Heart right ventricle (tissue), 16 donors: Measurements from ENCODE around the gene CPSF7. TPM values are rescaled to one million over a fixed set of nuclear protein-coding genes. Genes with fewer than 3 reads are reported as not detected.

Source experiments
- ATAC-seq, 8 donors: fragments of 200-7000 bp; cut with Tn5 transposase; one replicate each; pipeline ENCODE4 v1.9.1; 2020; ENCODE audit warnings: mild to moderate bottlenecking in 8 of 8, moderate library complexity in 8 of 8, moderate number of reproducible peaks in 1 of 8
- DNase-seq, 2 donors: peaks; one replicate each; pipeline ENCODE4 v3.0.0-alpha.2; 2020
- H3K27ac ChIP-seq, 10 donors: fragments of 200-600 bp; sonication (generic) in 2 of 10; one replicate each; pipeline versions ENCODE4 v1.5.0 to v1.8.0; 2020 to 2022; ENCODE audit warnings: mild to moderate bottlenecking in 3 of 10
- H3K27me3 ChIP-seq, 7 donors: fragments of 200-600 bp; one replicate each; pipeline ENCODE4 v1.8.0; 2021 to 2022; ENCODE audit warnings: mild to moderate bottlenecking in 2 of 7
- H3K36me3 ChIP-seq, 9 donors: fragments of 200-600 bp; sonication (generic) in 1 of 9; one replicate each; pipeline versions ENCODE4 v1.5.0 to v1.8.0; 2020 to 2022; ENCODE audit warnings: mild to moderate bottlenecking in 2 of 9
- H3K4me1 ChIP-seq, 9 donors: fragments of 200-600 bp; sonication (generic) in 1 of 9; one replicate each; pipeline versions ENCODE4 v1.5.0 to v1.8.0; 2020 to 2022; ENCODE audit warnings: mild to moderate bottlenecking in 4 of 9
- H3K4me3 ChIP-seq, 10 donors: fragments of 200-600 bp; sonication (generic) in 2 of 10; one replicate each; pipeline versions ENCODE4 v1.5.0 to v1.8.0; 2020 to 2022; ENCODE audit warnings: mild to moderate bottlenecking in 7 of 10, moderate library complexity in 2 of 10
- H3K9me3 ChIP-seq, 11 donors: fragments of 200-600 bp in 10 of 11; sonication (generic) in 2 of 11; one replicate each; pipeline versions ENCODE4 v1.5.0 to v1.8.0; 2013 to 2022; ENCODE audit warnings: mild to moderate bottlenecking in 2 of 11, control low read depth in 1 of 11, moderate library complexity in 1 of 11
- WGBS, 2 donors: extraction: QIAGEN DNeasy Blood & Tissue Kit; methylation state at CpG; one replicate each; pipeline ENCODE4 v1.1.7; 2013; ENCODE audit warnings: inconsistent platforms in 1 of 2; 5-methylcytosine and 5-hydroxymethylcytosine counted together
- intact Hi-C, 10 donors: fragments of 100-400 bp; cut with DNase I; formaldehyde crosslinking; loops; one replicate each; pipeline versions ENCODE4 v1.11.1 to v1.14.2; 2022
- polyA plus RNA-seq, 2 donors: library from polyadenylated mRNA; stranded (reverse); fragments of 200-250 nt; gene quantifications; one replicate each; pipeline ENCODE4 v1.2.3, GENCODE V29; 2013
- total RNA-seq, 10 donors: library from RNA; stranded (reverse); fragmentation: NEBNext Ultra II Directional in 3 of 10; extraction: Animal tissue kit (Norgen Biotek cat#: 25700) in 3 of 10; gene quantifications; one replicate each; pipeline versions ENCODE4 v1.2.1 to v1.2.4, GENCODE V29; 2021 to 2023
- TF ChIP-seq, protein P1 (sequence below), 9 donors: fragments of 200-600 bp; sonication (generic) in 2 of 9; IDR thresholded peaks; one replicate each; pipeline versions ENCODE4 v1.5.0 to v1.8.0; 2021 to 2022; ENCODE audit warnings: antibody characterized with exemption in 9 of 9, mild to moderate bottlenecking in 5 of 9, moderate library complexity in 1 of 9
- donor health status: Arrhythmogenic right ventricular cardiomyopathy.
- donor health status: ischemic (EF 13 %, LVEDD 7.1; RV severe dilation, severe dysfunction).
- donor health status: healthy with polysubstance abuse.
- donor health status: DM: no; HTN: yes; CAD: no.
- donor health status: DM: no; HTN: no; CAD: no.
- donor health status: ischemic (EF 25% LVEDD 6.9; RV normal size, moderate dysfunction).
- donor health status: ischemic (EF 25% LVEDD 5.7; RV mildly dilated, moderate dysfunction).
- donor health status: healthy.
- donor health status: DM: yes; HTN: yes; CAD: no.
- donor health status: Ischemic cardiomyopathy.
- donor health status: ischemic (EF 35%, LVEDD 5.7; RV mildly dilated, moderate dysfunction).
- donor health status: nonischemic (EF 11% LVEDD 7.7; RV severe dilation, severe dysfunction).
- donor health status: DM: yes; HTN: yes; CAD: no.
- donor health status: PGD.
- donor health status: ischemic (EF 29% LVEDD 5.4; RV normal size, mild dysfunction).
- donor health status: nonischemic (EF 23%, LVEDD 6.1; RV moderate dilation, normal function).

The CPSF7 gene
- total and polyA plus RNA-seq, 12 donors, result 22.3 to 51.8 (median 43.3) TPM

- Histone ChIP-seq H3K27ac (peak overlapping the region in 3 of 10 donors; percentile 17 to 76 (median 29)), H3K27me3 (no peaks in the 10 kb centered on the region), H3K4me1 (peaks cover 0 to 26% (median 16%) of the 10 kb centered on the region in 9 donors), H3K4me3 (no peak overlapping the region), H3K36me3 (peaks cover 5 to 100% (median 92%) of the 10 kb centered on the region in 9 donors), H3K9me3 (no peaks in the 10 kb centered on the region)
- 64 to 69% methylated on average over 3 of the region's 3 CpGs for WGBS, 2 donors
- intact Hi-C loops, result no loop called here
- ATAC-seq, result no peak
- DNase-seq, result no peak
- TF ChIP-seq, protein P1, sequence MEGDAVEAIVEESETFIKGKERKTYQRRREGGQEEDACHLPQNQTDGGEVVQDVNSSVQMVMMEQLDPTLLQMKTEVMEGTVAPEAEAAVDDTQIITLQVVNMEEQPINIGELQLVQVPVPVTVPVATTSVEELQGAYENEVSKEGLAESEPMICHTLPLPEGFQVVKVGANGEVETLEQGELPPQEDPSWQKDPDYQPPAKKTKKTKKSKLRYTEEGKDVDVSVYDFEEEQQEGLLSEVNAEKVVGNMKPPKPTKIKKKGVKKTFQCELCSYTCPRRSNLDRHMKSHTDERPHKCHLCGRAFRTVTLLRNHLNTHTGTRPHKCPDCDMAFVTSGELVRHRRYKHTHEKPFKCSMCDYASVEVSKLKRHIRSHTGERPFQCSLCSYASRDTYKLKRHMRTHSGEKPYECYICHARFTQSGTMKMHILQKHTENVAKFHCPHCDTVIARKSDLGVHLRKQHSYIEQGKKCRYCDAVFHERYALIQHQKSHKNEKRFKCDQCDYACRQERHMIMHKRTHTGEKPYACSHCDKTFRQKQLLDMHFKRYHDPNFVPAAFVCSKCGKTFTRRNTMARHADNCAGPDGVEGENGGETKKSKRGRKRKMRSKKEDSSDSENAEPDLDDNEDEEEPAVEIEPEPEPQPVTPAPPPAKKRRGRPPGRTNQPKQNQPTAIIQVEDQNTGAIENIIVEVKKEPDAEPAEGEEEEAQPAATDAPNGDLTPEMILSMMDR (IDR thresholded peaks at IDR 0.05), result no peak
Observed at GRCh38 chr11:61416941-61417340, 12.8 kb downstream of the CPSF7 start.

DNA sequence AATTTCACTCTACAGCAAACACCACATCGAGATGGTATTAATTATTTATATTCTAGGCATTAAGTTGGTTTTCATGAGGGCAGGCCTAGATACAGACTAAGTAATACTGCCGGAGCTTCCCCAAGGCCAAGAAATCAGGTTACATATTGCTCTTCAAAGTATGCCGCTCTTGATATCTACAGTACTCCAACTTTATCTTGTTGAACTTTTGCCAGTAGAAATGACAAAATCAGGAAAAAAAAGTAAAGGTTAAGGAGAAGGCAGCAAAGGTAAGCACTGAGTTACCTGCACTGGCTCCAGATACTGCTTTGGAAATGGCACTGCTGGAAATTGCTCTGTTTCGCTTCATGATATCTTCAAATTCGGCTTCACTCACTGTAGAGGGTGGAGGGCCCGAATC lies 14.4 kb downstream of the CPSF7 start:
- Histone ChIP-seq H3K4me1 (peaks cover 0 to 26% (median 16%) of the 10 kb centered on the region in 9 donors), H3K27me3 (no peaks in the 10 kb centered on the region), H3K9me3 (no peaks in the 10 kb centered on the region), H3K27ac (no peak overlapping the region), H3K4me3 (no peak overlapping the region), H3K36me3 (peaks cover 5 to 100% (median 99%) of the 10 kb centered on the region in 9 donors)
- WGBS, 2 donors, result 90 to 92% methylated on average over 6 of the region's 6 CpGs
- ATAC-seq, result no peak
- TF ChIP-seq, protein P1 (IDR thresholded peaks at IDR 0.05), result no peak
- intact Hi-C loops, result no loop called here
- no peak for DNase-seq

DNA sequence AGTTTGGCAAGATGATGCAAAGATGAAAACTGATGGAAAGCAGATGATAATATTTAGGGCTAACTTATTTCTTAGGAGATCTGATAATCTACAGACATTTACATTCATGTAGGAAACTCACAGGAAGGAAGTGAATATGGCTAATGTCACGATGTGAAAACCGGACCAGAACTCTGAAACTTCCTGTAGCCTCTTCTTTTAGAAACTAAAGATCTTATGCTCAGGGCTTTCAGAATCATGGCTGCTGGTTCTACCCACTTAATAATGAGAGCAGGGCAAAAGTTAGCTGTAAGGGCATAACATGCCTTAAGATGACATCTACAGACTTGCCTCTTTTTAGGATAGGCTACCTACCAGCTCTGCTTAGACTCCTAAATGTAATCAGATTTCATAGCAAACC lies 15.2 kb downstream of the CPSF7 start:
- peaks cover 0 to 26% (median 16%) of the 10 kb centered on the region in 9 donors for H3K4me1 ChIP-seq
- no peak overlapping the region for H3K4me3 ChIP-seq
- peaks cover 5 to 100% (median 99%) of the 10 kb centered on the region in 9 donors for H3K36me3 ChIP-seq
- ATAC-seq (no peak), DNase-seq (no peak)
- TF ChIP-seq, protein P1 (IDR thresholded peaks at IDR 0.05), result no peak
- no peaks in the 10 kb centered on the region for H3K9me3 ChIP-seq
- WGBS, 2 donors, result 62 to 83% methylated on average over 2 of the region's 2 CpGs
- no peaks in the 10 kb centered on the region for H3K27me3 ChIP-seq
- no peak overlapping the region for H3K27ac ChIP-seq
- intact Hi-C loops, result no loop called here

GRCh38 chr11:61413496-61413895 lies 16.3 kb downstream of the CPSF7 start:
- ATAC-seq, result no peak
- intact Hi-C loops, result no loop called here
- no peaks in the 10 kb centered on the region for H3K9me3 ChIP-seq
- H3K27me3 ChIP-seq, result no peaks in the 10 kb centered on the region
- 80 to 89% methylated on average over 3 of the region's 3 CpGs for WGBS, 2 donors
- peaks cover 0 to 21% (median 16%) of the 10 kb centered on the region in 9 donors for H3K4me1 ChIP-seq
- TF ChIP-seq, protein P1 (IDR thresholded peaks at IDR 0.05), result no peak
- no peak overlapping the region for H3K27ac ChIP-seq
- H3K4me3 ChIP-seq, result no peak overlapping the region
- no peak for DNase-seq
- H3K36me3 ChIP-seq, result peaks cover 5 to 100% (median 96%) of the 10 kb centered on the region in 9 donors
